ENCODE data around the gene SCN3B. TPM values are rescaled to one million over a fixed set of nuclear protein-coding genes. Genes with fewer than 3 reads are reported as not detected.

The SCN3B gene
- total RNA-seq, 1 donor from 2014 or later, result 1.2 TPM

DNA sequence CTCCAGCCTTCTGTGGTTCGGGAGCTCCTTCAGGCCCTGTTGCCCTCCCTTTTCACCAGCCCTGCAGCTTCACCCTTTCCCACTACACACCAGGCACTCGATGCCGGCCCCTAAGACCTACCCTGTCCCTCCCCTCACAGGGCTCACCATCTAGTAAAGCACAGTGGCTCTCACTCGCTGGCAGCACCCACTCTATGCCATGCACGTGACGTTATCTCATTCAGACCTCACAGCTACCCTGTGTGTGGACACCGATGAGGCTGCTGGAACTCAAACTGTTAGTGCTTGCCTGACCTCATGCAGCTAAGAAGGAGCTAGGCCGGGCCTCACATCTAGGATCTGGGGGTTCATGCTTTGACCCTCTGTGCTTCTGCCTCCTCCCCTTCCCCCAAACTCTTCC is 45.5 kb downstream of the SCN3B start:
- DNase-seq (ENCODE audit: missing footprints) (no peak), ATAC-seq (peak; percentile 53)
- intact Hi-C loops (cut with DNase I), result no loop called here

GRCh38 chr11:123608371-123608770 is 46.1 kb downstream of the SCN3B start:
- DNase-seq (ENCODE audit: missing footprints) (no peak), ATAC-seq (peak; percentile 21)
- intact Hi-C loops (cut with DNase I), result no loop called here

DNA sequence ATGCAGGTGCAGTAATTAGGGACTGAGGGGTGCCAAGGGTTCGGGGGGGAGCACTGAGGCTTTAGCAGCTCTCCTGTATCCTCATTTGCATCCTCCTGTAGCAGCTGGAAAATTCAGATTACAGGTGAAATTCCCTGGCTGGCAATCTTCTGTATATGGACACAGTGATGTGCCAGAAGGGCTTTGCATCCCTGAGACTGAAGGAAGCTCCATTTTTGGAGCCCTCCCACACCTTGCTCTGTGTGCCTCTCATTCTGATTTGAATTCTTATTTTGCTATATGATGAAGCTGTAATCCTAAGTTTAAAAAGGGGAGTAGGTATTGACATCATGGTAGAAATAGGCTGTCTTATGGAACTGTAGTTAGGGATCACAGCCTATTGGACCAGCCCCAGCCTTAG is 46.6 kb downstream of the SCN3B start:
- ATAC-seq (no peak), DNase-seq (ENCODE audit: missing footprints) (no peak)
- intact Hi-C loops (cut with DNase I), result no loop called here

DNA sequence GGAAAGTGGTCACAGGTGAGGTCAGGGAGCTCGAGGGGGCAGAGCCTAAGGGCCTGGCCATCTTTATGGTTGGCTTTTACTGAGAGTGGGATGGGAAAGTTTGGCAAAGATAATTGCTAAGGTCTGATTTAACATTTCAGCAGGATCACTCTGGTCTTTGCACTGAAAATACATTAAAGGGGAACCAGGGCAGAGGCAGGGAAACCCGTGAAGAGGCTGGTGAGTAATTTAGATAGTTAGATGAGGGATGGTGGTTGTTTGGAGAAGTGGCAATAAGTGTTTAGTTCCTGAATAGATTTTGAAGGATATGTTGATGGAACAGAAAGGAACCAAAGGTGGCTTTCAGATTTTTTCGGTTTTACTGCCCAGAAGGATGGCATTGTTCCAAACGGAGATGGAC is 50.8 kb downstream of the SCN3B start:
- no peak for ATAC-seq
- DNase-seq (ENCODE audit: missing footprints), result no peak
- intact Hi-C loops (cut with DNase I), result no loop called here

GRCh38 chr11:123601743-123602142 is 52.7 kb downstream of the SCN3B start:
- intact Hi-C loops (cut with DNase I), result no loop called here
- ATAC-seq (no peak), DNase-seq (ENCODE audit: missing footprints) (no peak)

DNA sequence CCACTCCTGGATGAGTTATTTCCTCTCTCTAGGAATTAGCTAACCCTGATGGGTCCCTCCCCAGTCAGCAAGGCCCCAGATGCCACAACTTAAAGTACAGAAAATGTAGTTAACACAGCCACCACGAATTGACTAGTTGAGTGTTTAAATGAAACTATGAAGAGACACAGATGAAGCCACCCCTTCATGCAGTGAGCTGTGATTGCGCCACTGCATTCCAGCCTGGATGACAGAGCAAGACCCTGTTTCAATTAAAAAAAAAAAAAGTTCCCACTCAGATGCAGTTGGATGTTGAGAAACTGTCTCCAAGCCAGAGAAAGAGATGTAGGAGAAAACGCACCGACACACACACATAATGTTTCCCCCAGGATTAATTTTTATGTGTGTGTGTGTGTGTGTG is 53.3 kb downstream of the SCN3B start:
- ATAC-seq (no peak), DNase-seq (ENCODE audit: missing footprints) (no peak)
- intact Hi-C loops (cut with DNase I), result no loop called here

- DNase-seq (ENCODE audit: missing footprints) (no peak), ATAC-seq (no peak)
- intact Hi-C loops (cut with DNase I), result no loop called here
Observed at GRCh38 chr11:123597859-123598258, 56.6 kb downstream of the SCN3B start.

- intact Hi-C loops (cut with DNase I), result no loop called here
- no peak for DNase-seq (ENCODE audit: missing footprints)
- ATAC-seq, result no peak
Observed at GRCh38 chr11:123594921-123595320, 59.5 kb downstream of the SCN3B start.

DNA sequence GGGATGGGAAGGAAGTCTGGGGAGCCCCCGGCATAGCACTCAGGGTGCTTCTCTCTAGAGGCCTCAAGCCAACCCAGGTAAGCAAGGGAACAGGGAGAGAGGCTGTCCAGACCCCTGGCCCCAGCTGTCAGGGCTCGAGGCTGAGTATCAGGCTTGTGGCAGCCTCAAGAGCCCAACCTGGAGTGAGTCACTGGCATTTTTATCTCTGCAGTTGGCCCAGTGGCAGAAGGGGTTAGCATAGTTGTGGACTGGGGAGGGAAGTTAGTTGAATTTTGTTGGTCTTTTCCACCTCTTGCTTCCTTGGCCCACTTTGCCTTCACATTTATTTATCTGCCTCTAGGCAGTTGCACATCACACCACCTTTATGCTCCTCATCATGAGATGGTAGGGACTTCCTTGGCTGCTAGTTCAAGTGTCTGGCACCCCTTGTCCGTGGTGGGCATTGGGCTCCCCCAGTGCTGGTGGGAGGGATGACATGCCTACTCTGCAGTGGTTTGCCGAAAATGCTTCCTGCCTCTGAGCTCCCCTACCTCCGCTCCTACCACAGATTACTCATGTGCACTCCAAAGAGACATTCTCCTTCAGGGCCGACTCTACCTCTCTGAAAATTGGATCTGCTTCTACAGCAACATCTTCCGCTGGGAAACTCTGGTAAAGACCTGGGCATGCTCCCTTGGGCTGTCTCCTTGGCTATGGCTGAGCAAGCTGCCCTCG is 60.1 kb downstream of the SCN3B start:
- no peak for ATAC-seq
- DNase-seq (ENCODE audit: missing footprints), result no peak
- intact Hi-C loops (cut with DNase I), result no loop called here

GRCh38 chr11:123593570-123593969 is 60.9 kb downstream of the SCN3B start:
- ATAC-seq (no peak), DNase-seq (ENCODE audit: missing footprints) (no peak)
- intact Hi-C loops (cut with DNase I), result no loop called here

GRCh38 chr11:123590296-123590912 is 64.0 kb downstream of the SCN3B start:
- intact Hi-C loops (cut with DNase I), result no loop called here
- ATAC-seq, result no peak
- no peak for DNase-seq (ENCODE audit: missing footprints)

DNA sequence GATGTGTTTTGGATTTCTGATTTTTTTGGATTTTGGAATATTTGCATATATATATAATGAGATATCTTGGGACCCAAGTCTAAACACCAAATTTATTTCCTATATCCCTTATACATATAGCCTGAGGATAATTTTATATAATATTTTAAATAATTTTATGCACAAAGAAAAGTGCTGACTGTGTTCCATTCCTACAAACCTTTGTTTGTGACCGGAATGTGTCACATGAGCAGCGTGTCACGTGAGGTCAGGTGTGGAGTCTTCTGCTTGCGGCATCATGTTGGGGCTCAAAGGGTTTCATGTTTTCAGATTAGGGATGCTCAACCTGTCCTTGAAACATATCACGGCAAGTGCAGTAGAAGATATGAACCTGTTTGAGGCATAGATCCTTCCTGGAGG is 65.6 kb downstream of the SCN3B start:
- DNase-seq (ENCODE audit: missing footprints) (no peak), ATAC-seq (no peak)
- intact Hi-C loops (cut with DNase I), result no loop called here

GRCh38 chr11:123588117-123588863 is 66.1 kb downstream of the SCN3B start:
- intact Hi-C loops (cut with DNase I), result no loop called here
- DNase-seq (ENCODE audit: missing footprints) (no peak), ATAC-seq (no peak)

GRCh38 chr11:123587559-123587958 is 66.9 kb downstream of the SCN3B start:
- DNase-seq (ENCODE audit: missing footprints) (no peak), ATAC-seq (no peak)
- intact Hi-C loops (cut with DNase I), result no loop called here

DNA sequence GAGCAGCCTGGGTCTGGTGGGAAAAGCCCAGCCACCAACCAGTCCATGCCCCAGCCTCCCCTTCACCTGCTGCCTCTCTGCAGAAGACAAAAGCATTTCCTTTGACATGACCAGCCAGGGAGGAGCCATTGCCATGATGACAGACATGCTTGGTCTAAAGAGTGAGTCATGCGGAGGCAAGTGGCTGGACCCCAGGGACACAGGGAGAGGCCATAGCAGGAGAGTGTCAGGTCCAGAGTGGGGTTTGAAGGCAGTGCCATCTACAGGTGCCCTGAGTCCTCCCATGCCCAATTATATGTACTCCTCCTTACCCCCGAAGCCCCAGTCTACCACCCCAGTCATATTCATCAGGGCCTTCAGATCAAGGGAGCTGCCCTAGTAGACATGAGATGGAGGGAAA is 67.4 kb downstream of the SCN3B start:
- no peak for ATAC-seq
- intact Hi-C loops (cut with DNase I), result no loop called here
- no peak for DNase-seq (ENCODE audit: missing footprints)

GRCh38 chr11:123586568-123586967 is 67.9 kb downstream of the SCN3B start:
- ATAC-seq (no peak), DNase-seq (ENCODE audit: missing footprints) (no peak)
- intact Hi-C loops (cut with DNase I), result no loop called here

GRCh38 chr11:123585706-123586105 is 68.7 kb downstream of the SCN3B start:
- intact Hi-C loops (cut with DNase I), result no loop called here
- no peak for ATAC-seq
- no peak for DNase-seq (ENCODE audit: missing footprints)

- no peak for ATAC-seq
- no peak for DNase-seq (ENCODE audit: missing footprints)
Observed at GRCh38 chr11:123585206-123585605, 69.2 kb downstream of the SCN3B start.

DNA sequence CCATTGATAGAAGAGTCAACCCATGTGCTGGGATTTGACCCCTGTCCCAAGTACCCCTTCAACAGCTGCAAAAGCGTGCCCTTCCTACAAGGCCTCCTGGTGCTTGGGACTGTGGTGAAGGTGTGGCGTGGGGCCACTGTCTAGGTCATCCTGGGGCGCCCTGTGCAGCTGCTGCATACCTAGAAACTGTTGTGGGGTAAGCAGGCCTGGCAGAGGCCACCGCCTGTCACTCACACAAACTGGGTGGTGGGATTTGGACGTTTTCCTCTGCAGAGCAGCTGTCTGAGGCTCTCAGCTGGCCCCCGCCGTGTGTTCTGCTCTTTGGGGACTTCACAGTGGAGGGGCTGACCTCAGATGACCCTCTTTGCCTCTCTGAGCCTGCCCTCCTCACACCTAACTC is 69.7 kb downstream of the SCN3B start:
- intact Hi-C loops (cut with DNase I), result no loop called here
- no peak for ATAC-seq
- no peak for DNase-seq (ENCODE audit: missing footprints)

More at GRCh38 chr11:123585206-123585605, 69.2 kb downstream of the SCN3B start:
- intact Hi-C loops (cut with DNase I), result no loop called here

DNA sequence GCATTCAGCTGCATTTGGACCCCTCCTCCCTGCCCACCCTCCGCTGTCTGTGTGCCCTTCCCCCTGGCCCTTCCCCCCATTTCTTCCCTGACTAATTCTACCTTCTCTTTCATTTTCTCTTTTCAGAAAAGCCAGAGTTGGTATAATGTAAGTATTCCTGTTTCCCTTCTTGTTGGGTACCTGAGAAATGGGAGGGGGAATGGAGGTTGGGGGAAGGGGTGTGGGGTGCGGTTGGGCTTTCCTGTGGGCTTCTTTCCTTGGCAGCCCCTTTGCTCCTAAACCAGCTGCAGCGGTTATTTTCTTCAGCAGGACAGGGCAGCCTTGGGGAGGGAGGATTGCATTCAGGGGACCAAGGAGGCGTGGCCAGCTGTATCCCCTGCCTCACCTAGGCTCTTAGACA is 70.2 kb downstream of the SCN3B start:
- ATAC-seq, result no peak
- DNase-seq (ENCODE audit: missing footprints), result no peak
- intact Hi-C loops (cut with DNase I), result no loop called here
